GM18519 (cell line): ENCODE measurements around the gene MC1R.
"Not testable (repeated sequence)": the region's sequence is repeated elsewhere in the genome, so short reads cannot be mapped to it uniquely, and the experiment has no call there.

Experiments
- ATAC-seq: cut with Tn5 transposase; IDR thresholded peaks from one replicate; pipeline ENCODE4 v1.9.1; 2021; ENCODE audit warnings: mild to moderate bottlenecking, moderate library complexity; ENCODE audit not compliant: unreplicated experiment, low FRiP score

MC1R gene

DNA sequence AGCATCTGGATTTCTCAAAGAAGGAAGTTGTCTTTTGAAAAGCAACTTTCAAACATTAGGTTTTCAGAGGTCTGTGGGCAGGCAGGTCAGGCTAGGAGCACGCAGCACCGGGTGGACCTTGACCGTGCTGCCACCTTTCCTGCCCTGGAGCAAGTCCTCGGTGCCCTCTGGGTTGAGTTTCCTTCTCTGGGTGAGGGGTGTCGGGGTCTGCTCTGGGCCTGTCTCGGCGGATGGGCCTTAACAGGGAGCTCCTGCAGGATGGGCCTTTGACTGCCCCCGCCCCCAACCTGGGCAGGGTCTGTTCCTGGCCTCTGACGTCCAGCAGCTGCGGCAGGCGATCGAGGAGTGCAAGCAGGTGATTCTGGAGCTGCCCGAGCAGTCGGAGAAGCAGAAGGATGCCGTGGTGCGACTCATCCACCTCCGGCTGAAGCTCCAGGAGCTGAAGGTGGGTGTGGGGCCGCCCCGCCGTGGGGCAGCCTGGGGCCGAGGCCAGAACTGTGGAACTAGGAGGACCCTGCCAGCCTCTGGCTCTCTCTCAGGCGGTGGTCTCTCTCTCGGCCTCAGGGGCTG lies 38.6 kb downstream of the MC1R start:
- ATAC-seq = no peak

DNA sequence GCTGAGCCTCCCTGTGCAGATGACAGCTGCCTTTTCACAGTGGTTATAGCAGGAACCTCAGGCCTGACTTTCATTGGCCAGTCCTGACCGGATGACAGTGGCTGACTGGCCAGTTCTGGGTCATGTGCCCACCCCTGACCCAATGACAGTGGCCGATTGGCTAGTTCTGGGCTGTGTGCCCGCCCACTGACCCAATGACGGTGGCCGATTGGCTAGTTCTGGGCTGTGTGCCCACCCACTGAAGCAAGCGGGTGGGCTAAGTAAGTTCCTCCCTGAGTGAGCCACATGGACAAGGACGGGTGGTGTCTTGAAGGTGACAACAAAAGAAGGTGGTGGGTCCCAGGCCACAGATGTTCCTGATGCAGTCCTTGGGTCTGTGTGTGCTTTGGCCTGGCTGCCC lies 39.4 kb downstream of the MC1R start:
- no peak for ATAC-seq

GRCh38 chr16:89958596-89958995 lies 39.9 kb downstream of the MC1R start:
- ATAC-seq = no peak

DNA sequence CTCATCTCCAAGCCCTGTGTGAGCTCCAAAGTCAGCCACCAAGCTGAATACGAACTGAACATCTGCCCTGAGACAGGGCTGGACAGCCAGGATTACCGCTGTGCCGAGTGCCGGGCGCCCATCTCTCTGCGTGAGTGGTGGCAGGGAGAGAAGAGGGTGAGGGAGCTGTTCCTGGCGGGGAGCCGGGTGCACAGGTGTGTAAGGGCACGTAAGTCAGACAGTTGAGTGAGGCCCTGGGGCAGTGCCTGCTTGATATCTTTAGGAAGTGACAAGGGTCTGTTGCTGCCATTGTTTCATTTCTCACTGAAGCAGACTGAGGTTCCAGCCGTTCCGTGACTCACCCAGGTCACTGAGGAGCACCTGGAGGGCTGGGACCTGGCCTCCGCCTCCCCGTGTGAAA lies 42.3 kb downstream of the MC1R start:
- ATAC-seq = no peak

DNA sequence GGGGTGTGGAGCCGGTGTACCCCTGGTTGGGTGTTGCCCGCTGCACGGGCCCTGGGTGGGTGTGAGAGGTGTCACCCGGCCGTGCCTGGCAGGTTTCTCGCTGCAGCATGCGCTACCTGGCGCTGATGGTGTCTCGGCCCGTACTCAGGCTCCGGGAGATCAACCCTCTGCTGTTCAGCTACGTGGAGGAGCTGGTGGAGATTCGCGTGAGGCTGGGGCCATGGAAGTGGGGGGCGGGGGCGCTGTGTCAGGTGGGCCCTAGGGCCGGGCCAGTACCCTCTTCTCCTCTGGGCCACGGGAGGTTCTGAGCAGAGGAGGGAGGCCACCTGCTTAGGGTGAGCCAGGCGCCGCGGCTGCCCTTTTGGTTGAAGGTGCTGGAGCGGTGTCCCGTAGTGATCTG lies 43.3 kb downstream of the MC1R start:
- no peak for ATAC-seq

DNA sequence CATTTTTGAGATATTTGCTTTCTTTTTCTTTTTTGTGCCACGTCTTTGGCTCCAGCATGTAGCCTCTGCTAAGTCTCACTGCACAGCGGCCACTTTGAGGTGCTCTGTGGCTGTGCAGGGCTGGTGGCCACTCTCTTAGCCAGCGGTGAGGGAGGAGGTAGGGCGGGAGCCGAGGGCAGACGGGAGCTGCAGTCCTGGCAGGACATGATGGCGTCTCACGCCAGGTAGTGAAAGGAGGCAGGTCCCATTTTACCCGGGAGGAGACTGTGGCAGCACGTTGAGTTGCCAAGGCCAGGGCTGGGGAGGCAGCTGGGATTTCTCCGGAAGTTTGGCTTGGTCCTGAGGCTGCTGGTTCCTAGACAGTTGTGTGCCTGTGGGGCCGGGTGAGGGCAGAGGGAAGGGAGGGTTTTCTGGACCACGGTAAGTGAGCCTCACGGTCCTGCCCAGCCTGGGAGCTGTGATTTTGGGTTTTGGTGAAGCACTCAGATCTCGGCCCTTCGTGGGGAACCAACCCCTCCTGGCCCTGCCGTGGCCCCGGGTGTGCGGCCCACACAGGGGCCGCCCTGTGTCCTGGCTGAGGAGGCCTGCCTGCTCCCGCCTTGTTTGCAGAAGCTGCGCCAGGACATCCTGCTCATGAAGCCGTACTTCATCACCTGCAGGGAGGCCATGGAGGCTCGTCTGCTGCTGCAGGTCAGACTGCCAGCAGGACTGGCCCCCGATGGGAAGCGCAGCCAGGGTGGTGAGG lies 44.3 kb downstream of the MC1R start:
- ATAC-seq = no peak

GRCh38 chr16:89964201-89964600 lies 45.5 kb downstream of the MC1R start:
- ATAC-seq = no peak

DNA sequence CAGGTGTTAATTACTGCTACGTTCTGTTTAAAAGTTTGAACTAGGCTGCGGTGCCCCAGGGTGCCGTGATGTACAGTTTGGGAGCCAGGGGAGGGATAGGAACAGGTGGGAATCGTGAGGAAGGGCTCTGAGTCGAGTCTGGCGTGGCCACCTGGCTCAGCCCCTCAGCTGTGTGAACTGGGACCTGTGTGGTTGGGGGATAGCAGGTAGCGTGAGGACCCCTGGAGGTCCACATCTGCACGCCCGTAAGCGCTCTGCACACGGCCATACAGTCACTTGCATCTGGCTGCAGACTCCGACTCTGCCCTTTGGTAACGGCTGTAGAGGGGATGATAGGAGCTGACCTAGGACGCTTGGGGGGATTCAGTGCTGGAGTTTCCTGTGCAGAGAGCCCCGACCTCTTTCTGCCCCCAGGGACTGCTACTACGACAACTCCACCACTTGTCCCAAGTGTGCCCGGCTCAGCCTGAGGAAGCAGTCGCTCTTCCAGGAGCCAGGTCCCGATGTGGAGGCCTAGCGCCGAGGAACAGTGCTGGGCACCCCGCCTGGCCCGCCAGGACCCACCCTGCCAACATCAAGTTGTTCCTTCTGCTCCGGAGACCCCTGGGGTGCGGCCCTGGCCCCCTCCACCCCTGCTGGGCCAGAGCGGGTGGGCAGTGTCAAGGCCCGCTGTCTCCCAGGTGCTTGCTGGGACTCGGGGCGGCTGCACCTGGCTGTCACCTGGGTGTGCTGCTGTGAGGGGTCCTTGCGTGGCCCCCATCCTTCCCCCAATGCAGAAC lies 47.0 kb downstream of the MC1R start:
- no peak for ATAC-seq

DNA sequence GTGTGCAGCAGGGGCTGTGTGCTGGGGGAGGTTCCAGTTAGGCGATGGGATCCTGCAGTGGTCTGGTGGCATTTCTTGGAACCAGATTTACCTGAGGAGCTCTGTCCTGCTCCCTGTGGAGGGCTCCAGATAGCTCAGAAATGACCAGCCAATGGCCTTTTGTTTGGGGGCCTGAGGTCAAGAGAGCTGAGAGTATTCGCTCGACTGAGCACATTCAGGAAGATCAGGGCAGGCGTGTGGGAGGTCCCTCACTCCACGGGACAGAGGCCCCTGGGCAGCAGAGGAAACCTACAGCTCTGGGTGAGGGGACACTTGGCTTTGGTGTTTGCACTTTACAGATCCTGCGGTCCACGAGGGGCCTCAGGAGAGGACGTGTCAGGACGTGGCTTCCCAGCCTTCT lies 48.1 kb downstream of the MC1R start:
- no peak for ATAC-seq

GRCh38 chr16:89967436-89967835 lies 48.8 kb downstream of the MC1R start:
- ATAC-seq = not testable (repeated sequence)

DNA sequence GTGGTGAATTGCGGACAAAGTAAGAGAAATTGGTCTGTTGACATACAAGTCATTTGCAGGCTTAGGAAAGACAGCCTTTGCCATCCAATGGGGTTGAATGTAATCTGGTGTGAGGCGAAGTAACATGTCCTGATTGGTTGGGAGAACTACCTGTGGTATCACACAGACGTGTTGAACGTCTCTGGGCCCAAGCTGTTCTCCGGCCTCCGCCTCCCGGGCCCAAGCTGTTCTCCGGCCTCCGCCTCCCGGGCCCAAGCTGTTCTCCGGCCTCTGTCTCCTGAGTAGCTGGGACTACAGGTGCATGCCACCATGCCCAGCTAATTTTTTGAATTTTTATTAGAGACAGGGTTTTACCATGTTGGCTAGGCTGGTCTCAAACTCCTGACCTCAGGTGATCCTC lies 49.4 kb downstream of the MC1R start:
- ATAC-seq = not testable (repeated sequence)

DNA sequence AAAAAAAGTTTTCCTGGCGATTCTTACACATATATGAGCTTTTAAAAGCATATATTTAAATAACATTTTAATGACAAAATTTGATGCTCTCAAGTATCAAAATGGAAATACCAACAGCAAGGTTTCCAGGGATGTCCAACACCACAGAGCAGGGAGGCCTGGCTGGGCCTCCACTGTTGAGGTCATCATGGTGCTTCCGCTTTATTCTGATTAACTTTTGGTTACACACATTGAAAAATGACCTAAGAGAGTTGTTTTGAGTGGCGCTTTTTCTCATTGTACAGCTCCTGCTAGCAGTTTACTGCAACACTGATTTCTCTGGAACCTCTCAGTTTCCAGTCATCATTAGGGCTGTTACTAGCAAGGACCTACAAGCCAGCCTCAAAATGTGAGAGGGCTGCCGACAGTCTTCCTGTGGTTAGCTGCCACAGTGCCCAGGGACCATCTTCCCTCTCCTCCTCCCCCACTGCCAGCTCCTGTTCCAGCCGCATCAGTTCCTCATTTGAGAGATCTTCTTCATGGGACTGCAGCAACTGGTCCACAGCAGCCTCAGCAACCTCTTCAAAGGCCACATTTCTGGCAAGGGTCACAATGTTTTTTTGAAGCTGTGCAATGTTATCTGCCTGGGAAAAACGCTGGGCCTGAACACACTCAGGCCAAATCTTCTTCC lies 51.2 kb downstream of the MC1R start:
- ATAC-seq = no peak
